Natural killer cell (primary cell): ENCODE measurements around the gene TUBG2. TPM values are rescaled to one million over a fixed set of nuclear protein-coding genes. Genes with fewer than 3 reads are reported as not detected.
"Not testable (repeated sequence)": the region's sequence is repeated elsewhere in the genome, so short reads cannot be mapped to it uniquely, and the experiment has no call there.

Experiments used
- ATAC-seq, 3 donors: fragments of 150-1000 bp in 2 of 3; fragments of 200-7000 bp in 1 of 3; cut with Tn5 transposase; 1 replicate in 1 of 3; 2 replicates in 2 of 3; pipeline ENCODE4 v1.10.0; 2021; ENCODE audit warnings: mild to moderate bottlenecking in 2 of 3, moderate library complexity in 2 of 3
- DNase-seq, 2 donors: peaks; one replicate each; pipeline versions ENCODE4 v3.0.0 to v3.0.0-alpha.2; 2013 to 2021; ENCODE audit warnings: mixed read lengths in 1 of 2
- H3K27ac ChIP-seq: one replicate; pipeline ENCODE4 v1.5.1; 2013; ENCODE audit warnings: mild to moderate bottlenecking, low read length
- H3K27me3 ChIP-seq: one replicate; pipeline ENCODE4 v1.6.1; 2013; ENCODE audit warnings: low read length; ENCODE audit not compliant: control insufficient read depth, insufficient read depth
- H3K36me3 ChIP-seq: one replicate; pipeline ENCODE4 v1.6.1; 2013; ENCODE audit warnings: low read length; ENCODE audit not compliant: control insufficient read depth, insufficient read depth
- H3K4me1 ChIP-seq: one replicate; pipeline ENCODE4 v1.6.1; 2013; ENCODE audit warnings: low read length; ENCODE audit not compliant: control insufficient read depth, insufficient read depth
- H3K4me3 ChIP-seq: one replicate; pipeline ENCODE4 v1.5.1; 2013; ENCODE audit warnings: low read length
- H3K9me3 ChIP-seq: one replicate; pipeline ENCODE4 v1.6.1; 2013; ENCODE audit warnings: low read length; ENCODE audit not compliant: control insufficient read depth, insufficient read depth
- H3K27ac Mint-ChIP-seq, 2 donors: one replicate each; pipeline ENCODE4 v1.8.0; 2022; ENCODE audit warnings: mild to moderate bottlenecking in 2 of 2, mixed read lengths in 2 of 2, moderate library complexity in 1 of 2
- H3K27me3 Mint-ChIP-seq, 2 donors: one replicate each; pipeline ENCODE4 v1.8.0; 2022; ENCODE audit warnings: low read depth in 2 of 2, mixed read lengths in 2 of 2
- H3K36me3 Mint-ChIP-seq: one replicate; pipeline ENCODE4 v1.8.0; 2022; ENCODE audit warnings: mixed read lengths
- H3K4me1 Mint-ChIP-seq, 2 donors: one replicate each; pipeline ENCODE4 v1.8.0; 2022; ENCODE audit warnings: mixed read lengths in 2 of 2
- H3K4me3 Mint-ChIP-seq: one replicate; pipeline ENCODE4 v1.8.0; 2022; ENCODE audit warnings: mild to moderate bottlenecking, moderate library complexity, mixed read lengths
- H3K9me3 Mint-ChIP-seq, 2 donors: one replicate each; pipeline ENCODE4 v1.8.0; 2022; ENCODE audit warnings: mixed read lengths in 2 of 2
- CTCF ChIP-seq: fragments of 200-600 bp; IDR thresholded peaks from one replicate; pipeline ENCODE4 v1.8.0; 2022; ENCODE audit warnings: antibody characterized with exemption
- WGBS: methylation state at CpG from one replicate; pipeline ENCODE4 v1.1.7; 2013; ENCODE audit warnings: missing lambda C conversion rate; ENCODE audit not compliant: insufficient coverage; 5-methylcytosine and 5-hydroxymethylcytosine counted together
- intact Hi-C: fragments of 100-400 bp; cut with micrococcal nuclease; formaldehyde crosslinking; loops from one replicate; pipeline ENCODE4 v1.14.2; 2022
- total RNA-seq, 4 donors: library from RNA; stranded (reverse); fragments of 120-200 nt in 1 of 4; gene quantifications; one replicate each; pipeline versions ENCODE4 v1.2.3 to v1.2.4, GENCODE V29; 2013 to 2022

The TUBG2 gene
- total RNA-seq, 3 donors from 2014 or later (not counting 1 experiment from before 2014, with no cell fraction given) = 7.8 to 14.2 (median 9.6) TPM

- H3K4me1 ChIP-seq = peaks cover 21% of the 10 kb centered on the region
- no peak overlapping the region for H3K4me3 ChIP-seq
- H3K4me1 Mint-ChIP-seq = peaks cover 17 to 18% of the 10 kb centered on the region in 2 donors
- no peak overlapping the region for H3K27ac Mint-ChIP-seq
- peaks cover 30% of the 10 kb centered on the region for H3K36me3 ChIP-seq
- no peaks in the 10 kb centered on the region for H3K27me3 Mint-ChIP-seq
- no peaks in the 10 kb centered on the region for H3K9me3 Mint-ChIP-seq
- ATAC-seq (no peak), DNase-seq (no peak)
- no peak overlapping the region for H3K4me3 Mint-ChIP-seq
- no peaks in the 10 kb centered on the region for H3K27me3 ChIP-seq
- no peak overlapping the region for H3K27ac ChIP-seq
- intact Hi-C loops = no loop called here
- no peaks in the 10 kb centered on the region for H3K9me3 ChIP-seq
- no peak for TF ChIP-seq CTCF
- WGBS = 97% methylated on average over 15 of the region's 17 CpGs
- no peaks in the 10 kb centered on the region for H3K36me3 Mint-ChIP-seq
Measured at GRCh38 chr17:42613699-42614295, 45.3 kb upstream of the TUBG2 start.

GRCh38 chr17:42617956-42618431 lies 41.1 kb upstream of the TUBG2 start:
- no peak overlapping the region for H3K27ac Mint-ChIP-seq
- H3K9me3 Mint-ChIP-seq = no peaks in the 10 kb centered on the region
- Histone ChIP-seq H3K27ac (no peak overlapping the region), H3K27me3 (no peaks in the 10 kb centered on the region), H3K4me3 (no peak overlapping the region), H3K9me3 (no peaks in the 10 kb centered on the region), H3K36me3 (peaks cover 21% of the 10 kb centered on the region), H3K4me1 (peaks cover 15% of the 10 kb centered on the region)
- no peak overlapping the region for H3K4me3 Mint-ChIP-seq
- ATAC-seq (no peak), DNase-seq (no peak)
- H3K4me1 Mint-ChIP-seq = peaks cover 10% of the 10 kb centered on the region in 2 donors
- no peak for TF ChIP-seq CTCF
- intact Hi-C loops = no loop called here
- 86% methylated on average over 4 of the region's 4 CpGs for WGBS
- H3K36me3 Mint-ChIP-seq = no peaks in the 10 kb centered on the region
- no peaks in the 10 kb centered on the region for H3K27me3 Mint-ChIP-seq

DNA sequence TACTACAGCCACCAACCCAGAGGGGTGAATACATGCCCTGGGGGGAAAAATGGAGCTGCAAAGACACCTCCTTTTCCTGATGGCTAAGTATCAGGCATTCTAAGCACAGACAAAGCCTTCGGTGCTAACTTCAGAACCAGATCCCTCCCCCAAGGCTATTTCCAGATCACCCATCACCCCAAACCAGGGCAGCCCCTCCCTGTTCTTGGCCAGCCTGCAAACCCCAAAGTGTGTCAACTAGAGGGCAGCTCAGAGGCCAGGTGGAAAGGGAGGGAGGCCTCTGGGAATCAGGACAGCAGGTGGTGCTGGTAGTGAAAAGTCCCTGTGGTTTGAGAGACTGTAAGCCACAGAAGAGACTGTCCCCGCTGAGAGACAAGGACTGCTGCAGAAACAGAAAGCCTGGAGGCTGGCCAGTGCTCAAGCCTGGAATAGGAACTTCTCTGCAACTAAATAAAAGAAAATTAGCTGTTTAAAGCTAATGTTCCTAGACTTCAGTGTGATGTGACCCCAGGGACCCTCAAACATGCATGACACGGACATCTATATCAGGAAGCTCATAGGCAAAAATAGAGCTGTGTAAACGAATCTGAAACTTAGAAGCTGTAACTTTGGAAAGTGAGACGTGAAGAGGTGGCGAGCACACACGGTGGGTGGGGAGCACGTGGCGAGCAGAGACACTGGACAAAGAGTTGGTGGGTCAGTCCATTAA lies 40.5 kb upstream of the TUBG2 start:
- ATAC-seq (peak in 2 of 3 donors; percentile 14 to 40), DNase-seq (peak in 1 of 2 donors; percentile 19)
- H3K4me1 Mint-ChIP-seq = peaks cover 10% of the 10 kb centered on the region in 2 donors
- no peaks in the 10 kb centered on the region for H3K9me3 Mint-ChIP-seq
- H3K27me3 Mint-ChIP-seq = no peaks in the 10 kb centered on the region
- TF ChIP-seq CTCF = no peak
- peak overlapping the region; percentile 38 for H3K4me3 Mint-ChIP-seq
- Histone ChIP-seq H3K27ac (no peak overlapping the region), H3K27me3 (no peaks in the 10 kb centered on the region), H3K9me3 (no peaks in the 10 kb centered on the region), H3K36me3 (peaks cover 16% of the 10 kb centered on the region), H3K4me3 (no peak overlapping the region), H3K4me1 (peaks cover 15% of the 10 kb centered on the region)
- no peaks in the 10 kb centered on the region for H3K36me3 Mint-ChIP-seq
- WGBS = 22% methylated on average over 9 of the region's 9 CpGs
- no peak overlapping the region for H3K27ac Mint-ChIP-seq
- intact Hi-C loops = no loop called here

GRCh38 chr17:42621987-42622386 lies 37.1 kb upstream of the TUBG2 start:
- H3K27ac ChIP-seq, H3K36me3 Mint-ChIP-seq, H3K9me3 Mint-ChIP-seq, H3K9me3 ChIP-seq, H3K4me3 ChIP-seq, H3K36me3 ChIP-seq, ATAC-seq, H3K4me3 Mint-ChIP-seq, DNase-seq, H3K27me3 Mint-ChIP-seq, H3K27ac Mint-ChIP-seq, H3K27me3 ChIP-seq, intact Hi-C loops: not testable (repeated sequence)
- H3K4me1 Mint-ChIP-seq = peaks cover 10% of the 10 kb centered on the region in 2 donors
- peaks cover 15% of the 10 kb centered on the region for H3K4me1 ChIP-seq
- WGBS = 98% methylated on average over 3 of the region's 3 CpGs
